PC-9 (cell line): ENCODE results near the gene METTL8.

Experiments used
- CTCF ChIP-seq: fragments of 200-600 bp; sonication (generic); conservative IDR thresholded peaks from 2 replicates; pipeline ENCODE4 v1.6.1; 2017; ENCODE audit warnings: mixed run types, antibody characterized with exemption, mild to moderate bottlenecking, moderate library complexity
- EZH2 ChIP-seq: fragments of 200-600 bp; sonication (generic); IDR thresholded peaks from 2 replicates; pipeline ENCODE4 v1.8.0; 2017; ENCODE audit warnings: antibody characterized with exemption, low read depth

DNA sequence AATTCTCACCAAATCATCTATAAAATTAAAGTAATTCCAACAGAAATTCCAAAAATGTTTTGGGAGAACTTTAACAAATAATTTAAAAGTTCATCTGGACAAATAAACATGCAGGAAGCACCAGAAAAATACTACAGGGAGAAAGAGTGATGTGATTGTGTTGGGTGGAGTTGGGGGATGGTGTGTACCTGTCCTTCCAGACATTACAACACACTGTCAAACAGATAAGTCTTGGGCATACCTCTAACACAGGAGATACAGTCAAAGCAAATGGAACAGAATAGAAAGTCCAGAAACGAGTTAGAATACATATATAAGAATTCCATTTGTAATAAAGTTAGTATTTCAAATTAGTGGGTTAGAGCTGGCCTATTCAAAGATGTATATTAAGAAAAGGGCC lies 22.6 kb downstream of the METTL8 start:
- no peak for TF ChIP-seq CTCF
- TF ChIP-seq EZH2 = no peak
